Measurements from ENCODE around the gene RNF213.

The RNF213 gene

DNA sequence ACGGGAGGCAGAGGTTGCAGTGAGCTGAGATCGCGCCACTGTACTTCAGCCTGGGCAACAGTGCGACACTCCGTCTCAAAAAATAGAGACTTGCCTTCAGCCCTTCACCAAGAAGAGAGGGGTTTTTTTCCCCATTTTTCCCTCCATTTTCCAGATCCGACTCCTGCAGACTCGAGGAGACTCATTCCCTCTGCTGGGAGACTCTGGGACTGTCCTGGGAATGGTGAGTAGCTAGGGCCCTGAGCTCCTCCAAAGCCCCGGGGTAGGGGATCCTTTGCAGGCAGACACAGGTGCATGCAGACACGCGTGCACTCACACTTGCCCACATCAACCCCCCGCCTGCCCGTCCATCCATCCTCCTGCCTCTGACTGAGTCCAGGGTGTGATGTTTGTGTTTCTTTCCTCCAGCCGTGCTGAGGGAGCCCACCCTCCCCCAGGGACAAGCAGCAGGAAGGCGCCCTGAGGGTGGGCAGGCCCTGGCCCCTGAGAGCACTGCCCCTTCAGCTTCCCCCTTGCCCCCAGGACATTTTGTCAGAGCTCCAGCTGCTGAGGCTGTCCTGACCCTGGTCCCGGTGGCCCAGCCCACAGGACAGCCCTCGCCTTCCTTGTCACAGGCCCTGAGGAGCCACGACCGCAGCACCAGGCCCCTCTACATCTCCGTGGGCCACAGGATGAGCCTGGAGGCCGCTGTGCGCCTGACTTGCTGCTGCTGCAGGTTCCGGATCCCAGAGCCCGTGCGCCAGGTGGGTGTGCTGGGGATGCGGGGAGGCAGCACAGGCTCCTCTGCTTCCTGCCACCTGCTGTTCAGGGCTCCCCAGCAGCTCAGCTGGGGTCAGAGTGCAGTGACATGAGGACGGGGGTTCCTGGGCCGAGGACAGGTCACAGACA, 164.5 kb downstream of the RNF213 start:
- no peak for DNase-seq

DNA sequence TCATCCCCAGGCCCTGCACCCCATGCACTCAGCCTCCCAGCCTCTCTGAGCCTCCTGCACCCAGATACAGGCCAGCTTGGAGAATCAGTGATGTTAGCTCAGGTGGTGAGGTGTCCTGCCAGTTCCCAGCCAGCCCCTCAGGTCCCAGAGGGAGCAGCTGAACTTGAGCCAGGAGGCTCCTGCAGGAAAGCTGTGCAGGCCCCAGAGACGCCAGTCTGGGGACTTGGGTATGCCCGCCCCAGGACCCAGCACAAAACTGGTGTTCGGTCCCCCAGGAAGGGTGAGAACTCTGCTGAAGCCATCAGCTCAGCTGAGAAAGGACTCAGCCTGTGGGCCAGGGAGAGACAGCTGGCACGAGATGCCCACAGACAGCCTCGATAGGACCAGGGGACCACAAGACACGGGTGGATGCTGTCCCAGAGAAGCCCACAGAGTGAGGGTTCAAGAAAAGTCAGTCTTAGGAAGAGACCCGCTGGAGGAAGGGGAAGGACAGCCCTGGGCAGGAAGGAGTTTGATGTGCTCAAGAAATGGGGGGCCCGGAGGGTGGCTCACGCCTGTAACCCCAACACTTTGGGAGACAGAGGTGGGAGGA, 165.3 kb downstream of the RNF213 start:
- DNase-seq, result no peak

DNA sequence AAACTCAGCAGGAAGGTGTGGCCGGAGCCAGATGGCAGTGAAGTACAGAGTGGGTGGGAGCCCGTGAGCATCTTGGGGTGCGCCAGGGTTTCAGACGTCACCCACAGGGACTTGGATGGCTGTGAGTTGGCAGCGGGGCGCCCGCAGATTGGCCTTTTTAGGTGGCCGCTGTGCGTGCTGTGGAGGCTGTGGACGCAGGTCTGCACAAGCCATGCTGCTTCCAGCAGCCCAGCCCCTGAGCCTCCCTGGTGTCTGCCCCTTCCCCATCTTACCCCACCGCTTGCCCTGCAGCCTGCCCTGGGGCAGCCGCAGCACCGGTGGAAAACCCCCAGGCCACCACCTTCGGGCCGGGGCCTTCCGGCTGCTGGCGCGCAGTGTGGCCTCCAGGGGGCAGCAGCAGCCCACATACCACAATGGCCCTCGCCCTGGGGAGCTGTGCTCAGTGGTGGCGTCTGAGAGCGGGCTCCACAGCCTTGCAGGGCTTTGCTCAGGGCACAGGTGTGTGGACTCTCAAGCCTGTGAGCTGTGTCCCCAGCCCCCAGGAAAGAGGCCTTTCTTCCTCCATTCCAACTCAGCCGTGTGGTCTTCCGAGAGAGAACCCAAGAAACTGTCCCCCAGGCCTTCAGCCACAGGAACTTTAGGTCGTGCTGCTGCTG, 166.1 kb downstream of the RNF213 start:
- DNase-seq, result peak; percentile 47

DNA sequence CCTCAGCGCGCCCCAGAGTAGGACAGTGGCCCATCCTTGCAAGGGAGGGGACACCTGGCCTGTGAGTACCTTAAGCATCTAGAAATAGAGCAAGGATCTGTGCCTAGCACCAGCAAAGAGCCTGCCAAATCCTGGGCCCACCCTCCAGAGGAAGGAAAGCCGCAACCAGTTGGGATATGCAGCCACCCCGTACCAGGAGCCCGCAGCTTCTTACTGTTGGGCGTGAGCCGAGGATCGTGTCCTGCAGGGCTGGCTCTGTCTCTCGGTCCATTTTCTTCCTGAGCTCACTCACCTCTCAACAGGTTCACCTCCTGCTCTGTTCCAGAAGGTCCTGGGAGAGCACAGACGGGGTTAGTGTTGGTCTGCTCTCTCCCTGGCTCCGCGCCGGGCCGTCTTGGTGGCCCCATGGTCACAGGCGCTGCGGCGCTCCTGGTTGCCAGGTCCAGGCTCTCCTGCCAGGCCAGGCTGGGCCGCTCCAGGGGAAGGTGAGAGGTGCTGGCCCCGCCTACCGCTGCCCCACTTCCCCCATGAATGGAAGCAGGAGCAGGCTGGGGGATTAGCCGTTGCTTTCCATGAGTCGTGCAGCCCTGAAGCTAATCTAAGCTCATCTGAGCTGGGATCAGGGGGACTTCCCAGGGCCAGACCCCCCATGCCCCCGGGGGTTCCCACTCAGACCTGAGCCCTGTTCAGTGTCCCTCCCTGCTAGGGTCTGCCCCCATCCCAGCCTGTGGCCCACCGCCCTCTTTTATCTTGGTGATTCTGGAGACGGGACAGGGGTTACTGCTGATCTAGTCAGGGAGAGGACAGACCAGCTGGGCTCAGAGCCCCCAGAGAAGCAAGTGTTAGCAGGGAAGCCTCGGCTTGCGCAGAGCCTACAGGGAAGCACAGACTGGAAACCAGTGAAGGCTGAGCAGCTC, 167.0 kb downstream of the RNF213 start:
- no peak for DNase-seq

DNA sequence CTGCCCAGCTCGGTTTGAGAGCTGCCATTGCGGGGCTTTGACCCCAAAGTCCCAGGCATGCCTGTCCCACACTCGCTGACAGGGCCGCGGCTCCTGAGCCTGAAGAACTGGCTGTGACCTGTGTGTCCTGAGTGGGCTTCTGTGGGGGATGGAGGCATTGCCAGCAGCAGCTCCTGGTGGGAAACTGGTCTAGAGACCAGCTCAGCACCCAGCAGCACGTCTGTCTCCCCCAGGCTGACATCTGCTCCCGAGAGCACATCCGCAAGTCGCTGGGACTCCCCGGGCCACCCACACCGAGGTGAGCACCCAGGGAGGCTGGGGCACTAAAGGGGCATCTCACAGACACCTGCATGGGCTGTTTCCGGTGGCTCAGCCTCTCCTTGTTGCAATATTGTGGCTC, 167.7 kb downstream of the RNF213 start:
- DNase-seq, result no peak

DNA sequence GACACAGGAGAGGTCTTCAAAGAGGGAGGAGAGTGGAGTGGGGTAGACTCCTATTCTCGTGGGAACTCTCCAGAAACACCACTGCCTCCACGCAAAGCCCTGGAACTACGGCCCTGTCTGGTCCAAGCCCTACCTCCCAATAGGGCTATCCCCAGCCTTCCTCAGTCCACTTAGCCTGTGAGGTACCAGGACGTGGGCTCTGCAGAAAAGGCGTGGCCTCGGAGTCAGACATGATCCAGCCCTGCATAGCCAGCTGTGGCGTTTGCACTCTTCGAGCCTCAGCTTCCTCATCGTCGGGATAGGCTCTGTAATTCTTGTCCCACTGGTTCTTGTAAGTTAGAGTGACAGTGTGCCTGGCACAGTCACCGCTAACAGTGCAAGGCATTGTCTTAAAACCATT, 168.1 kb downstream of the RNF213 start:
- no peak for DNase-seq

DNA sequence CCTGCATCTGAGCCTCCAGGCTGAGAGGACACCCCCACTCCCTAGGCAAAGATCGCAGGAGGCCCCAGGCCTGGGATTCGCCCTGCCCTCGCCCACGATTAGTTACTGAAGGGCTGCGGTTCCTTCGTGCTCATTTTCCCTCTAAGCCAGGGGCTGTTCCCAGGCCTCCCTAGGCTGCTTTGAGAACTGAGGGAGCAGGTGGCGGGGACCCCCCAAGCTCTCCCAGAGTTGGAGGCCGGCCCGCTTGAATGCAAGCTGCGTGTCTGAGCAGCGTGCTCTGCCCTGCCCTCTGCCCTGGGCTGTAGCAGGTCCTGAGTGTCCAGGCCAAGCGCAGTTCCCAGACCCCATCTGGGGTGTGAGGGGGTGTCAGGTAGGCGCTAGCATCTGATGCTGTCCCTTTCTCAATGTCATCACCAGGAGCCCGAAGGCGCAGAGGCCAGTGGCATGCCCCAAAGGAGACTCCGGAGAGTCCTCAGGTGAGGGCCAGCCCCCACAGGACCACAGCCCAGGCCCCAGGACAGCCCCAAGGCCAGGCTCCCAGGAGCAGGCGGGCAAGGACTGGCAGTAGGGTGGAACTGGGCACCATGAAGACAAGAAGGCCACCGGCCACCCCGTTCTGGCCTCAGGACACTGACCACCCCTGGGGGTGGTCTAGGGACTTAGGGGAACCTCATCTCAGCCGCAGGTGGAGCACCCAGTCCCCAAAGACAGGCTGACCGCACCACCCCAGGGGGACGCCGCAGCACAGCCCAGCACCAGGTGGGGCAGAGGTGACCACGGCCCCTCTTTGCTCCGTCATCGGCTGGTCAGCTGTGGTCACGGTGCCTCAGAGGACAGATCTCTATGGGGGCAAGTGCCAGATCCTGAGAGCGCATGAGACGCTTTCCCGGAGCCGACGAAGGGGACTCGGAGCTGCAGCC, 169.0 kb downstream of the RNF213 start:
- DNase-seq, result no peak

DNA sequence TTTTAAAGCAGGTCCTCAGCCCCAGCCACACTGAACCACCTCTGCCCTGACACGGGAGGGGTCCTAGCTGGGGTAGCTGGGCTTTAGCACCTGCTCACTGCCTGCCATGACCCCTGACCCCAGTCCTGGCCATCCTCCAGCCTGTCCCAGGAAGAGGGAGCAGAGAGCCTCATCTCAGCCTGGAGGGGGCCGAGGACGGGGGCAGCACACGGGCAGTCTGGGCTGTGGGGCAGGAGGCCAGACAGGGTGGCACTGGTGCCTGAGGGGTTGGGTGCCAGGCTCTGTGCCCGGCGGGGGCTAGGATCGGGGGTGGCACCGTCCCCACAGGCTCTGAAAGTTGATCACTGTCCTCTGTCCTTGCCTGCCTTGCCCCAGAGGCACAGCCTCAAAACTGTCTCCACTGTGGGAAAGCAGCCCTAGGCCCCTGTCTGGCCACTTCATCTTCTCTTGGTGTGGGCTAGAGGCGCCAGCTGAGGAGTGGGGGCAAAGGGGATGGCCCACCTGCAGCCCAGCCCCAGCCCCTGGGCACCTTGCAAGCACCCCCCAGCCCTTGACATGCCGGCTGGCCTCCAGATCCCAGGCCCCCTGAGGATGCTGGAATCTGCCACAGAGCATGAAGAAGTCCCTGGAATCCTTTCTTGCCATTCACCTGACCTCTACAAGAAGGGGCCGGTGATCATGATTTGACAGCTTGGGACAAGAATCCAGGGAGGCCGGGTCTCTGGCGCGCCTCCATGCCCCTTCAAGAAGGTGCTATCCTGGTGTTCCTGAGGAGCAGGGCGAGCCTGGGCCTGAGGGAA, 170.0 kb downstream of the RNF213 start:
- DNase-seq, result no peak

DNA sequence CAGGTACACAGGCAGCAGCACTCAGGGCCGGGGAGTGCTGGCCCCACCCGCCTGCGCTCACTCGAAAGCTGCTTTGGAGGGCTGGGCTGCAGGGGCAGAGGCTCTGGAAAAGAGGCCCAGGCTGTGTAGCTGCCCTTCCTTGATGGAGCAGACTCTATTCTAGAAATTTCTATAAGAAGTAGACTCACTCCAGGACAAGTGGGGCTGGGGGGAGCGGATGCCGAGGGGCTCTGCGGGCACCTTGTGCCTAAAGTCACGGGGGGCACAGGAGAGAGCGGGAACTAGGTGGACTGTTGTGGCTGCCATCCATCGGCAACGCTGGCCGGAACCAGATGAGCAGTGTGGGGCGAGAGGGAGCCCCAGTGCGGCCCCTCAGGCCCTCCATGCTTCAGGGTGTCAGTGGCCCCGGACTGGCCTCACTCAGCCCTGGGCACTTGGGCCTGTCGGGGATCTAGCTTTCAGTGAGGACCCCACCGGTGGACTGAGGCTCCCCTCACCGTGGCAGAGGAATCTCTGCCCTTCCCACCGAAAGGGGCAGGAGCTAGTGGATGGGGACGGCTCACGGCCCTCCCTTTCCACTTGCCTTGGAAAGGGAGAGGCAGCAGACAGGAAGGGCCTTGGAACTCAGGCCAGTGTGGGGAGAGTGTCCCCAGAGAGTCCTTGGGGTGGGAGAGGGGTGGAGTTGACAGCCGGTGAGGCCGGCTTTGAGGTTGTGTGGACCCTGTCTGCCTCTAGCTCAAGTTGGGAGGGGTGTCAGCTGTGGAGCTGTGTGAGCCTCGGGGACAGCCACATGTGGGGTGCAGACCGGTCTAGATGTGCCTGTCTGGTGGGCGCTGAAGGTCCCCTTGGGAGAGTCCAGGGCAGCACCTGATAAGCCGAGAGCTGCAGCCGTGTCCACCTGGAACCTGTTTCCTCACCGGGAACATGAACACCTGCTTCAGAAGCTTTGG, 170.9 kb downstream of the RNF213 start:
- DNase-seq, result no peak

DNA sequence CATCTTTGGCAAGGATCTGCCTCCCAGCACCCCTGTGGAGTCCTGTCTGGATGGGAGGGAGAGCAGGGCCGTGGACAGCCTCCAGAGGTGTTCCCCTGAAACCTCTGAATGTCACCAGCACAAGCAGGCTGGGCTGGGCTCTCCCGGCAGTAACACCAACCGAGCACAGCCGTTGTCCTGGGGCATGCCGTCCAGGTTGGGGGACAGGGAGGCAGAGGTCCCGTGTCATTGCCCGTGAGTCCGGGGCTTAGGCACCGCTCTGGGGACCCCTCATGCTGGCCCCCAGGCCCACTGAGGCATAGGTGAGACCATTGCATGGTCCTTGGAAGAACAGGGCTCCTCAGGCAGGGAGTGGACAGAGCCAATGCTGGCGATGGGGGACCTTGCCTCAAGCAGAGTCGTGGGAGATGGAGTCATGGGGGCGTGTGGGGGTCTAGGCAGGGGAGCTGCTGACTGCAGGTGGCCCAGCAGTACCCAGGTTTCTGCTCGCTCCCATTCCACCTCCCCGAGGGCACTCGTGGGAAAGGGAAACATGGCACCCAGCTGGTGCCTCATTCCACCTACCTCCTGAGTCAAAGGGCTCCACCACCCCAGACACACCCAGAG, 171.8 kb downstream of the RNF213 start:
- no peak for DNase-seq

DNA sequence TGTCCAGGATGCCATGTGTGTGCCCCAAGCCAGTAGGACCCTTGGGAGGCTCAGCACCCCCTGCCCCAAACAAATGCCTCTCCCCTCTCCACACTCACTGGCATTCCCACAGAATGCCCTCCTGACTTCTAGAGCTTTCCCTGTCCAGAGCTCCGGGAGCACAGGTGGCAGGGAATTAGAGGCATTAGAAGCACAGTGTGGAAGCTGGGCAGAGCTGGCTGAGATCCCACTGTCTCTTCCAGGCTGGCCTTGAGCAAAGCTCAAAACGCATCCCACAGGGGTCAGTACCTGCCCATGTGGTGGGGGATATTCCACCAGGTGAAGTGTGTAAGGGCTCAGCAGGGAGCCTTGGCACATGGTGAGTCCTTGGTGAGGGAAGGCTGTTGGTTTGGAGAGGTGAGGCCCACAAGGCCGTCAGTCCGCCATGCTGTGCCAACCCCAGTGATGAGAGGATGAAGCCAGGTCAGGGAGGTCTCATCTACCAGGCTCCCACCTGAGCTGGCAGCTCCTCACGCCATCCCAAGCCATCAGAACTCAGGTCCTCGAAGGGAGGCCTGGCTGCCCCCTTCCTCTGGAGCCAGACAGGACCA, 172.4 kb downstream of the RNF213 start:
- no peak for DNase-seq

DNA sequence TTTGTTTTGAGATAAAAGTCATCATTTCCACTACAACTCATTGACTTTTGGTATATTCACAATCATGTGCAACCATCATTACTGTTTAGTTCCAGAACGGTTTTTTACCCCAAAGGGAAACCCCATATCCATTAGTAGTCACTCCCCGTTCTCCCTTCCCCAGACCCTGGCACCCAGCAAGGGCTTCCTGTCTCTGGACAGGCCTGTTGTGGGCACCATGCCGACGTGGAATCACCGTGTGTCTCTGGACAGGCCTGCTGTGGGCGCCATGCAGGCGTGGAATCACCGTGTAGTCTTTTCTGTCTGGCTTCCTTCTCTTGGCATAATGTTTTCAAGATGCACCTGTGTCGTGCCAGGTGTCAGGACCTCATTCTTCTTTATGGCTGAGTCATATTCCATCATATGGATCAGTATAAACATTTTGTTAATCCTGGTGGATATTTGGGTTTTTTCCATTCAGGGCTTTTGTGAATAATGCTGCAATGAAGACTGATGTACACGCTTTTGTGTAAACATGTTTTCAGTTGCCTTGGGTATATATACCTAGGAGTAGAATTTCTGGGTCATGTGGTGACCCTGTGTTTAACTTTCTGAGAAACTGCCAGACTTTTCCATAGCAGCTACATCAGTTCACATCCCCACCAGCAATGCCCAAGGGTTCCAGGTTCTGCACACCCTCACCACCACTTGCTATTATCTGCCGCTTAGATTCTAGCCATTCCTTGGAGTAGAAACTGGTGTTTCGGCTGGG, 173.4 kb downstream of the RNF213 start:
- DNase-seq, result no peak

DNA sequence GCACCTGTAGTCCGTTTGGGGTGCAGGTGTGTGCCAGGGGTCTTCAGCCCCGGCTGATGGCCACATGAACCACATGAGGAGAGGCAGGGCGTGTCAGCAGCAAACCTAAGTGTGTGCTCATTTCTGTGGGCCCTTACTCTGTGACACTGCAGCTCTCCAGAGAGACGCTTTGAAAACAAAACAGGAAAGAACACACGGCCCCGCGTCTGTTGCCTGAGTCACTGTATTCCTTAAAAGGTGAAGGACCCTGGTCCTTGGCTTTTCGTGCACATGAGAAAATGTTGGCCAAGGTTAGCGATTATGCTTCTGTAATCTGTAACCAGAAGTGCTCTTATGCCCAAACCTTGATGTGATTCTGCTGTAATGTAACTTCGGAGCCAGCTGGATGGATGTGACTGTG, 176.9 kb downstream of the RNF213 start:
- no peak for DNase-seq

DNA sequence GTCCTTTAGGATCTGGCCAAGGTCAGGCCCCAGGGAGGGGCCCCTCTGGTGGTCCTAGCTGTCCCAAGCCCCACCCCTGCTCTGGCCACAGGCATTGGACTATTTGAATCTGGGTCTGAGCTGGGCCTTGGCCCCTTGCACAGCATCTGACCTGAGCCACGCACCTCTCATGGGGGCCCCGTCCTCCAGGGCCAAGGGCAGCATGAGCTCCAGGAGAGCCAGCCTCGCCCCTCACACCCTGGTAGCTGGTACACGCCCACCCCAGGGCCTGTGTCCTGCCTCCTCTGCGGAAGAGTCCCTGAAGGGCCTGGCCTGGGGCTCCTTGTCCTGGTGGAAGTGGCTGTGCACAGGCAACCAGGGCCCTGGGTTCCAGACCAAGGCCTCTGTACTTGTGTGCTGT, 178.2 kb downstream of the RNF213 start:
- DNase-seq, result no peak

DNA sequence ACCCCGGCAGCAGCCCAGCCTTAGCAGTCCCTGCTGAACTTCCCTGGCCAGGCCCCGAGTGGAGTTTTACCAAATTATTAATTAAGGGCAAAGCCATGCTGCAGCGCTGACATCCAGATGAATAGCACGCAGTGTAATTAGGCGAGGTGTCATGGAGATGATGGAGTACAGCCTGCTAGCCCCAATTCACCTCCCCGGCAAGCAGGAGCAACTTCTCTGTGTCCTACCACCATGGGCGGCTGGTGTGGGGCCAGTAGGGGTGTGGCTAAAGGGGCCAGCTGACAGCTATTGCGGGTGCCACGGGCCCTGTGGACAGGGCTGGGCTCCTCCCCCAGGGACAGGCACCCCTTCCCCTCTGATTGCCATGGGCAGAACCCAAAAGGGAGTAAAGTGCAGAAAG, 178.8 kb downstream of the RNF213 start:
- no peak for DNase-seq

DNA sequence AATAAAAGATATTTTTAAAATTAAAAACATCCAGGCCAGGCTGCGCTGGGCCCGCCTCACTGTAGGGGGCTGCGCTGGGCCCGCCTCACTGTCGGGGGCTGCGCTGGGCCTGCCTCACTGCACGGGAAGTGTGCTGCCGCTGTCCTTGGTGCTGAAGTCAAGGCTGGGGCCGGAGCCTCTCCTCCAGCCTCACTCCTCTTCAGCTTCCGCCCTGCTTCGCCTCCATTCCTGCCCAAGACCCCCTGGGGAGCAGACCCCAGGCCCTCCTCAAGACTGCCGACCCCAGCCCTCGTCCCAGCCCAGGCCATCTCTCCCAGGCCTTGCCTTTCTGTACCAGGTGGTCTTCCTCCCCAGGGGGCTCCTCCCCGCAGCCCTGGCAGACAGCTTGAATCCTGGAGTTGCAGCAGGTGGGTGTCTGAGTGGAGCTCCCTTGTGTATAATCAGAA, 180.5 kb downstream of the RNF213 start:
- no peak for DNase-seq

DNA sequence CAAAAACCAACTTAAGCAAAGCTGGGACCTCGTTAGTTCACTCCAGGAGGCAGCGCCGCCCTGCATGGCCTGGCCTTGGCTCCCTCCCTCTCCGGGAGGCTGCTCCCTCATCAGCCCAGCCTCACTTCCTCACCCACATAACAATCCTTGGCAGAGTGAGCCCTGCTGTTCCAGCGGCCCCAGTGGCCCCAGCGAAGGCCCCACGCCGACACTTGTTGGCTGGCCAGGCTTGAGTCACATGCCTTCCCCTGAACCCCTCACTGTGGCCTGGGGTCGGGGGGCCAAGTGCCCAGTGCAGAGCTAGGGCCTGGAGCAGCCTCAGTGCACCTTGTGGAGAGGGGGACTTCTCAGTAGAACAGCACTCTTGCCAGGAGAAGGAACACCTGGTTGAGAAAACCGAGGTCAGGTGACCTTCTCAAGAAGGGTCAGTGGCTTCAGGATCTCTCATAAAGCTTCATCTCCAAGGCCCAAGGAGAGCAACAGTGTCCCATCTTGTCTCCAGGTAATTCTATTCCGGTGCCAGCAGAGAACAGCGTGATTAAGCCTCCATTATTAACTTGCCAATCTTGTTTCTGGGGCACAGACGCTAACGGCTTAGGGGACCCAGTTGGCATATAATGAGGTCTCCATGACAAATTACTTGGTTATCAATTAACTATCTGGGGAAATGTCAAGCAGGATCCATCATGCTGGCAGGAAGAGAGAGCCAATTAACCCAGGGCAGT, 181.1 kb downstream of the RNF213 start:
- DNase-seq, result no peak

DNA sequence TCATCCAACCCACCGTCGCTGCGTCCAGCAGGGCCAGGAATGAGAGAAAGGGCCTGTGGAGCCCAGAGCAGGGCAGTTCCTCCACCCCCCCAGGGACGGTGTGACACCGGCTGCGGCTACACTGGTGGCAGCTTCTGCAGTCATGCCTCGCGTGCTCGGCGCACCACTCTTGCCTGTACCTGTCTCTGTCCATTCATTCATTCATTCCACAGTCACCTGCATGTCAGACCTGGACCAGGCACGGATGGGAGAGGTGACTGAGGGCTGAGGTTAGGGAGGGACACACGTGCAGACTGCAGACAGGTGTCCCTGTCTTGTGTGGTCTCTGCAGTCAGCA, 181.6 kb downstream of the RNF213 start:
- no peak for DNase-seq

All from NCI-H2029 (cell line).